Caco-2 (cell line): ENCODE data around the gene USHBP1. TPM values are rescaled to one million over a fixed set of nuclear protein-coding genes. Genes with fewer than 3 reads are reported as not detected.

Experiments used
- BruUV-seq: library from RNA; stranded (reverse); fragments of 400-500 nt; replicated peaks from 2 replicates; lab custom pipeline; 2021; lab: Mats Ljungman, UMichigan
- CTCF ChIA-PET: fragments of 300-600 bp; sonication (Branson Sonifier 250); formaldehyde crosslinking; loops from one replicate; lab custom pipeline; 2022; ENCODE audit warnings: antibody characterized with exemption; lab: Charles Lee
- POLR2A ChIA-PET: fragments of 300-600 bp; sonication (Branson Sonifier 250); formaldehyde crosslinking; loops from one replicate; lab custom pipeline; 2022; ENCODE audit warnings: antibody characterized with exemption; lab: Charles Lee
- DNase-seq, 2 experiments: peaks; one replicate each; pipeline versions ENCODE4 v3.0.0 to v3.0.0-alpha.2; 2020 to 2022
- H3K27me3 ChIP-seq: replicated peaks from 2 replicates; pipeline ENCODE4 v1.6.0; 2011; ENCODE audit warnings: low read length; ENCODE audit not compliant: control insufficient read depth, insufficient read depth
- H3K36me3 ChIP-seq: 2 replicates; pipeline ENCODE4 v1.5.1; 2011; ENCODE audit warnings: low read length; ENCODE audit not compliant: control insufficient read depth, insufficient read depth
- H3K4me1 ChIP-seq: fragments of 250-450 bp; sonication (Bioruptor Pico); 2 replicates; pipeline ENCODE4 v1.5.1; 2020; ENCODE audit warnings: mild to moderate bottlenecking
- H3K4me3 ChIP-seq: 2 replicates; pipeline ENCODE4 v1.5.1; 2011; ENCODE audit warnings: low read depth, mild to moderate bottlenecking, control low read depth, low read length
- H3K9me3 ChIP-seq: fragments of 250-450 bp; sonication (Bioruptor Pico); 2 replicates; pipeline ENCODE4 v1.5.1; 2020; ENCODE audit warnings: mild to moderate bottlenecking, moderate library complexity
- H3K27ac Mint-ChIP-seq: one replicate; pipeline ENCODE4 v1.8.0; 2022; ENCODE audit warnings: mixed read lengths; ENCODE audit not compliant: unreplicated experiment
- H3K27me3 Mint-ChIP-seq: one replicate; pipeline ENCODE4 v1.8.0; 2022; ENCODE audit warnings: mixed read lengths; ENCODE audit not compliant: insufficient read depth, unreplicated experiment
- H3K36me3 Mint-ChIP-seq: one replicate; pipeline ENCODE4 v1.8.0; 2022; ENCODE audit warnings: mild to moderate bottlenecking, mixed read lengths; ENCODE audit not compliant: insufficient read depth, unreplicated experiment
- H3K4me1 Mint-ChIP-seq: one replicate; pipeline ENCODE4 v1.8.0; 2022; ENCODE audit warnings: low read depth, mixed read lengths; ENCODE audit not compliant: unreplicated experiment
- H3K4me3 Mint-ChIP-seq: one replicate; pipeline ENCODE4 v1.8.0; 2022; ENCODE audit warnings: mild to moderate bottlenecking, moderate library complexity, mixed read lengths; ENCODE audit not compliant: unreplicated experiment
- H3K9me3 Mint-ChIP-seq: one replicate; pipeline ENCODE4 v1.8.0; 2022; ENCODE audit warnings: mixed read lengths; ENCODE audit not compliant: unreplicated experiment
- CTCF ChIP-seq, 2 experiments: fragments of 200-600 bp in 1 of 2; IDR thresholded peaks; 1 replicate in 1 of 2; 2 replicates in 1 of 2; pipeline versions ENCODE4 v1.5.1 to v1.8.0; 2011 to 2022; ENCODE audit warnings: antibody characterized with exemption in 1 of 2, control low read depth in 1 of 2, inconsistent platforms in 1 of 2, low read depth in 1 of 2, low read length in 1 of 2, mild to moderate bottlenecking in 1 of 2, moderate library complexity in 1 of 2; ENCODE audit not compliant: insufficient read depth in 1 of 2, severe bottlenecking in 1 of 2, unreplicated experiment in 1 of 2
- intact Hi-C: fragments of 100-400 bp; cut with micrococcal nuclease; formaldehyde crosslinking; loops from one replicate; pipeline ENCODE4 v1.10.0; 2022; ENCODE audit not compliant: unreplicated experiment
- total RNA-seq: library from RNA; stranded (reverse); gene quantifications from 2 replicates; pipeline ENCODE4 v1.2.3, GENCODE V29; 2022

Gene USHBP1
- total RNA-seq, 1 experiment from 2014 or later: not detected

DNA sequence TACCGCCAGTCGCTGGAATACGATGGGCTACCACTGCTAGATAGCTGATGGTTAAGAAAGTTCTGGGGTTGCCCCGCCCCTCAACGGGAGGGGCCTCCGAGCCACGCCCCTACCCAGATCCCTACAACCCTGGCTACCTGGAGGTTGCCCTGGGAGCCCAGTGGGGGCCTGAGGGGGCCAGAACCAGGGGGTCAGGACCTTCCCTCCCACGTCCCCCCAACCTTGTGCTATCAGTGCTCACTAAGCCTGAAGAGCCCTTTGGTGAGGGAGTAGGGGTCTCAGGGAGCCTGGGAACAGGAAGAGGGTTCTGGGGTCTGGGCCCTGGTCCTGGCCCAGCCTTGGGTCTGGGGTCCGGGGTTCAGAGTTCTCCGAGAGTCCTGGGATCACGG, 29.6 kb downstream of the USHBP1 start:
- Histone ChIP-seq H3K4me1 (peaks cover 2% of the 10 kb centered on the region; the same call in 1 of the 2 replicates), H3K27me3 (no peaks in the 10 kb centered on the region), H3K4me3 (no peak overlapping the region), H3K9me3 (no peaks in the 10 kb centered on the region; the same call in 1 of the 2 replicates), H3K36me3 (peaks cover 2% of the 10 kb centered on the region)
- Mint-ChIP-seq H3K9me3 (no peaks in the 10 kb centered on the region), H3K27ac (no peak overlapping the region), H3K36me3 (peaks cover 78% of the 10 kb centered on the region), H3K4me3 (no peak overlapping the region), H3K27me3 (no peaks in the 10 kb centered on the region), H3K4me1 (peaks cover 1% of the 10 kb centered on the region)
- intact Hi-C loops: no loop called here
- CTCF ChIA-PET: no interaction called here
- no TSS peak for BruUV-seq
- no peak for DNase-seq
- TF ChIP-seq CTCF (IDR thresholded peaks at IDR 0.05; ENCODE audit: insufficient read depth in 1 of 2, low read depth in 1 of 2, low read length in 1 of 2, severe bottlenecking in 1 of 2, unreplicated experiment in 1 of 2): no peak
- POLR2A ChIA-PET: interaction anchor here (0.7 kb wide), 1 partner anchor 19 kb away, joined by 3 read pairs; the partner anchor contains the start of gene USE1

DNA sequence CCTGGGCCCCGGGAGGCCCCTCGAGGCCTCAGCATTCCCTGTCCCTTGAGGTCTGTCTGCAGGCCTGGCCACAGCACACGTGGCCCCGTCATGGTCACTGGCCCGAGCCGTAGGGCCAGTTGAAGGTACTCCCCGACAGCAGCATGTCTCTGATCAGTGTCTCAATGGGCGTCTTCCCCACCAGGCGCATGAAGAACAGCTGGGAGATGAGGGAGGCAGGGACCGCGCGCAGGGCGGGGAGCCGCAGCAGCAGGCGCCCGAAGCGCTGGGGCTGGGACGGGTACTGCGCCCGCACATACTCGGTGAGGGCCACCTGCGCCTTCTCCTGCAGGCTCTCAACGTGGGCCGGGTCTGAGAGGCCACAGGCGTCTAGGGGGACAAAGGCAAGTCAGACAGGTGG, 32.3 kb downstream of the USHBP1 start:
- TF ChIP-seq CTCF (IDR thresholded peaks at IDR 0.05; ENCODE audit: insufficient read depth in 1 of 2, low read depth in 1 of 2, low read length in 1 of 2, severe bottlenecking in 1 of 2, unreplicated experiment in 1 of 2): no peak
- no peak for DNase-seq
- H3K4me3 Mint-ChIP-seq: no peak overlapping the region

GRCh38 chr19:17229890-17230289, 34.7 kb downstream of the USHBP1 start:
- Mint-ChIP-seq H3K27ac (no peak overlapping the region), H3K4me1 (no peaks in the 10 kb centered on the region), H3K9me3 (no peaks in the 10 kb centered on the region), H3K27me3 (no peaks in the 10 kb centered on the region), H3K4me3 (no peak overlapping the region), H3K36me3 (peaks cover 66% of the 10 kb centered on the region)
- ChIA-PET POLR2A (no interaction called here), CTCF (no interaction called here)
- no TSS peak for BruUV-seq
- Histone ChIP-seq H3K36me3 (no peaks in the 10 kb centered on the region), H3K4me1 (no peaks in the 10 kb centered on the region), H3K27me3 (no peaks in the 10 kb centered on the region), H3K9me3 (no peaks in the 10 kb centered on the region; the same call in 1 of the 2 replicates), H3K4me3 (no peak overlapping the region)
- DNase-seq: no peak
- TF ChIP-seq CTCF (IDR thresholded peaks at IDR 0.05; ENCODE audit: insufficient read depth in 1 of 2, low read depth in 1 of 2, low read length in 1 of 2, severe bottlenecking in 1 of 2, unreplicated experiment in 1 of 2): no peak
- intact Hi-C loops: loop anchor here (5.0 kb wide), 1 partner anchor 37 kb away; the partner anchor contains the start of gene BABAM1

More for the DNA sequence above, 32.3 kb downstream of the USHBP1 start:
- H3K4me1 ChIP-seq: no peaks in the 10 kb centered on the region
- Mint-ChIP-seq H3K27ac (no peak overlapping the region), H3K9me3 (no peaks in the 10 kb centered on the region), H3K27me3 (no peaks in the 10 kb centered on the region), H3K36me3 (peaks cover 66% of the 10 kb centered on the region), H3K4me1 (no peaks in the 10 kb centered on the region)
- no TSS peak for BruUV-seq
- no peaks in the 10 kb centered on the region; the same call in 1 of the 2 replicates for H3K9me3 ChIP-seq
- H3K4me3 ChIP-seq: no peak overlapping the region
- no peaks in the 10 kb centered on the region for H3K27me3 ChIP-seq
- POLR2A ChIA-PET: no interaction called here
- H3K36me3 ChIP-seq: no peaks in the 10 kb centered on the region; the same call in 1 of the 2 replicates
- intact Hi-C loops: no loop called here
- CTCF ChIA-PET: no interaction called here
